Choroid plexus epithelial cell (primary cell): ENCODE measurements around the gene SLC44A3.

Experiments
- DNase-seq: peaks from one replicate; pipeline ENCODE4 v3.0.0-alpha.2; 2010; ENCODE audit warnings: low read depth
- H3K4me3 ChIP-seq: 2 replicates; pipeline ENCODE4 v1.5.1; 2011; ENCODE audit warnings: low read depth, mild to moderate bottlenecking, control low read depth, low read length, moderate library complexity
- CTCF ChIP-seq: conservative IDR thresholded peaks from 2 replicates; pipeline ENCODE4 v1.5.1; 2011; ENCODE audit warnings: low read depth, mild to moderate bottlenecking, control low read depth, inconsistent platforms, low read length, moderate library complexity

SLC44A3 gene

GRCh38 chr1:94801919-94802546, 18.1 kb upstream of the SLC44A3 start:
- H3K4me3 ChIP-seq, result no peak overlapping the region
- peak; percentile 94 for DNase-seq
- peak; percentile 74 for TF ChIP-seq CTCF

GRCh38 chr1:94803106-94803505, 17.1 kb upstream of the SLC44A3 start:
- TF ChIP-seq CTCF, result no peak

GRCh38 chr1:94803517-94804441, 16.4 kb upstream of the SLC44A3 start:
- DNase-seq, result no peak
- no peak for TF ChIP-seq CTCF
- no peak overlapping the region for H3K4me3 ChIP-seq

More at GRCh38 chr1:94803106-94803505, 17.1 kb upstream of the SLC44A3 start:
- no peak overlapping the region for H3K4me3 ChIP-seq
- DNase-seq, result no peak

GRCh38 chr1:94804442-94804837, 15.7 kb upstream of the SLC44A3 start:
- TF ChIP-seq CTCF, result no peak
- no peak overlapping the region for H3K4me3 ChIP-seq
- DNase-seq, result no peak

- TF ChIP-seq CTCF, result peak; percentile 98
- peak; percentile 77 for DNase-seq
- no peak overlapping the region for H3K4me3 ChIP-seq
These were observed 14.2 kb upstream of the SLC44A3 start for GRCh38 chr1:94805912-94806311.

GRCh38 chr1:94806441-94806871, 13.7 kb upstream of the SLC44A3 start:
- DNase-seq, result peak; percentile 62
- peak overlapping the region; percentile 30 for H3K4me3 ChIP-seq
- no peak for TF ChIP-seq CTCF
